NB4 (cell line): Measurements from ENCODE around the gene COL16A1.

ENCODE experiments used
- POLR2A ChIP-seq: IDR thresholded peaks from 2 replicates; pipeline ENCODE4 v1.6.1; 2011; ENCODE audit warnings: mild to moderate bottlenecking; ENCODE audit not compliant: insufficient read length; ENCODE audit errors: extremely low read depth
- TF ChIP-seq, protein P1 (sequence below): IDR thresholded peaks from one replicate; pipeline ENCODE4 v1.5.1; 2012; ENCODE audit warnings: low read depth, low read length
- TF ChIP-seq, protein P2 (sequence below): IDR thresholded peaks from 2 replicates; pipeline ENCODE4 v1.6.1; 2011; ENCODE audit warnings: low read depth, low read length

DNA sequence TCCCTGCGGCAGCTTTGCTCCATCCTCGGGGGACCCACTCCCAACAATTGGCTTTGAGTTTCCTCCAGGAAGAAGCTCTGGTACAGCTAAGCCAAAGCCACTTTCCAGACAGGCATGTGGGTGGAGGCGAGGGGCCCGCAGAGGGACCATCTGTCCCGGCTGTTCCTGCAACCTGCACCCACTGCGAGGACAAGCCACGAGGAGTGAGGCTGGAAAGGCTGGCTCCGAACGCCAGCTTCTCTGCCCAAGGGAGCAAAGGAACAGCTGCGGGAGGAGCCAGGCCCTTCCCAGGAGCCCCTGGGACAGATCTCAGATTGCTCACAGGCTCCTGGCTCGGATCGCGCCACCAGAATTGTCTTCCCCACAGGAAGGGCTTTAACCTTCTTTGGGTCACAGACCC, 30.8 kb downstream of the COL16A1 start:
- TF ChIP-seq, protein P1, sequence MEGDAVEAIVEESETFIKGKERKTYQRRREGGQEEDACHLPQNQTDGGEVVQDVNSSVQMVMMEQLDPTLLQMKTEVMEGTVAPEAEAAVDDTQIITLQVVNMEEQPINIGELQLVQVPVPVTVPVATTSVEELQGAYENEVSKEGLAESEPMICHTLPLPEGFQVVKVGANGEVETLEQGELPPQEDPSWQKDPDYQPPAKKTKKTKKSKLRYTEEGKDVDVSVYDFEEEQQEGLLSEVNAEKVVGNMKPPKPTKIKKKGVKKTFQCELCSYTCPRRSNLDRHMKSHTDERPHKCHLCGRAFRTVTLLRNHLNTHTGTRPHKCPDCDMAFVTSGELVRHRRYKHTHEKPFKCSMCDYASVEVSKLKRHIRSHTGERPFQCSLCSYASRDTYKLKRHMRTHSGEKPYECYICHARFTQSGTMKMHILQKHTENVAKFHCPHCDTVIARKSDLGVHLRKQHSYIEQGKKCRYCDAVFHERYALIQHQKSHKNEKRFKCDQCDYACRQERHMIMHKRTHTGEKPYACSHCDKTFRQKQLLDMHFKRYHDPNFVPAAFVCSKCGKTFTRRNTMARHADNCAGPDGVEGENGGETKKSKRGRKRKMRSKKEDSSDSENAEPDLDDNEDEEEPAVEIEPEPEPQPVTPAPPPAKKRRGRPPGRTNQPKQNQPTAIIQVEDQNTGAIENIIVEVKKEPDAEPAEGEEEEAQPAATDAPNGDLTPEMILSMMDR: no peak
- no peak for TF ChIP-seq POLR2A
- TF ChIP-seq, protein P2, sequence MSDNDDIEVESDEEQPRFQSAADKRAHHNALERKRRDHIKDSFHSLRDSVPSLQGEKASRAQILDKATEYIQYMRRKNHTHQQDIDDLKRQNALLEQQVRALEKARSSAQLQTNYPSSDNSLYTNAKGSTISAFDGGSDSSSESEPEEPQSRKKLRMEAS: no peak
